HepG2 (cell line): ENCODE data around the gene GTF2H4. TPM values are rescaled to one million over a fixed set of nuclear protein-coding genes. Genes with fewer than 3 reads are reported as not detected.

Source experiments
- ATAC-seq: fragments of 200-7000 bp; cut with Tn5 transposase; 3 replicates; pipeline ENCODE4 v1.9.1; 2020; ENCODE audit warnings: mild to moderate bottlenecking, moderate library complexity
- BruUV-seq: library from RNA; stranded (reverse); fragments of 400-500 nt; replicated peaks from 2 replicates; lab custom pipeline; 2021; lab: Mats Ljungman, UMichigan
- CTCF ChIA-PET: fragments of 300-600 bp; formaldehyde crosslinking; extraction: SDS; loops from one replicate; lab custom pipeline; 2021; ENCODE audit warnings: low total read pairs, inconsistent platforms, low intra/inter-chr PET ratio; lab: Yijun Ruan, JAX
- POLR2A ChIA-PET: fragments of 350-600 bp; sonication (Branson Sonifier 250); formaldehyde crosslinking; loops from one replicate; lab custom pipeline; 2020; ENCODE audit warnings: antibody characterized with exemption, inconsistent platforms; lab: Yijun Ruan, JAX
- DNase-seq: peaks from one replicate; pipeline ENCODE4 v3.0.0-alpha.2; 2015; ENCODE audit warnings: low spot score
- FAIRE-seq: peaks from 3 replicates; lab custom pipeline; 2011; peaks lifted over from hg19 to GRCh38; lab: Jason Lieb, UNC
- H2AFZ ChIP-seq: one replicate; pipeline ENCODE4 v1.6.1; 2011; ENCODE audit warnings: low read length, inconsistent platforms
- H3K27ac ChIP-seq: fragments of 300-600 bp; 3 replicates; pipeline ENCODE4 v1.8.0; 2011; ENCODE audit warnings: mixed run types, mild to moderate bottlenecking, mixed read lengths, low read length, inconsistent platforms; ENCODE audit not compliant: insufficient read depth; ENCODE audit errors: extremely low read length
- H3K27me3 ChIP-seq, 2 experiments: fragments of 200-600 bp in 1 of 2; 2 replicates in 1 of 2; 3 replicates in 1 of 2; pipeline versions ENCODE4 v1.6.0 to v1.8.0; 2011; ENCODE audit warnings: low read length in 2 of 2, mild to moderate bottlenecking in 2 of 2, moderate library complexity in 2 of 2, inconsistent platforms in 1 of 2; ENCODE audit not compliant: insufficient read depth in 2 of 2, control insufficient read depth in 1 of 2
- H3K36me3 ChIP-seq, 2 experiments: fragments of 200-600 bp in 1 of 2; replicated peaks in 1 of 2; 2 replicates in 1 of 2; 3 replicates in 1 of 2; pipeline versions ENCODE4 v1.5.1 to v1.8.0; 2011; ENCODE audit warnings: low read length in 2 of 2, inconsistent platforms in 1 of 2; ENCODE audit not compliant: insufficient read depth in 2 of 2, control insufficient read depth in 1 of 2
- H3K4me1 ChIP-seq: 2 replicates; pipeline ENCODE4 v1.5.1; 2012; ENCODE audit warnings: low read length, inconsistent platforms; ENCODE audit not compliant: insufficient read depth
- H3K4me2 ChIP-seq: 2 replicates; pipeline ENCODE4 v1.6.0; 2011; ENCODE audit warnings: low read depth, low read length, inconsistent platforms
- H3K4me3 ChIP-seq, 3 experiments: fragments of 200-600 bp in 1 of 3; sonication (generic), shearing (Covaris generic) in 1 of 3; replicated peaks in 1 of 3; 2 replicates each; pipeline ENCODE4 v1.5.1; 2011 to 2016; ENCODE audit warnings: low read length in 3 of 3, inconsistent platforms in 2 of 3, low read depth in 2 of 3, mild to moderate bottlenecking in 2 of 3, control low read depth in 1 of 3, mixed read lengths in 1 of 3; ENCODE audit not compliant: insufficient read depth in 1 of 3
- H3K79me2 ChIP-seq: one replicate; pipeline ENCODE4 v1.6.1; 2011; ENCODE audit warnings: low read length, inconsistent platforms; ENCODE audit not compliant: insufficient read depth
- H3K9ac ChIP-seq: 2 replicates; pipeline ENCODE4 v1.6.0; 2011; ENCODE audit warnings: mild to moderate bottlenecking, low read depth, low read length, inconsistent platforms; ENCODE audit not compliant: insufficient read depth
- H3K9me3 ChIP-seq: 2 replicates; pipeline ENCODE4 v1.5.1; 2012; ENCODE audit warnings: mild to moderate bottlenecking, low read length
- H4K20me1 ChIP-seq: 2 replicates; pipeline ENCODE4 v1.6.0; 2011; ENCODE audit warnings: inconsistent platforms, mild to moderate bottlenecking, low read length, moderate library complexity; ENCODE audit not compliant: insufficient read depth
- CEBPZ ChIP-seq: IDR thresholded peaks from 2 replicates; pipeline ENCODE4 v1.6.1; 2012; ENCODE audit warnings: low read length, improper control_type of control experiment
- FOXC1 ChIP-seq: sonication (generic); formaldehyde crosslinking; IDR thresholded peaks from 2 replicates; pipeline ENCODE4 v1.8.0; 2022; ENCODE audit warnings: mild to moderate bottlenecking, missing genetic modification reagents, borderline replicate concordance
- KDM6A ChIP-seq: IDR thresholded peaks from 2 replicates; pipeline ENCODE4 v1.6.1; 2016; ENCODE audit warnings: low read depth
- NAIF1 ChIP-seq: sonication (generic); formaldehyde crosslinking; IDR thresholded peaks from 2 replicates; pipeline ENCODE4 v1.5.0; 2020; ENCODE audit warnings: mild to moderate bottlenecking, missing genetic modification reagents, borderline replicate concordance
- PCBP1 ChIP-seq: fragments of 200-400 bp; formaldehyde crosslinking; IDR thresholded peaks from 2 replicates; pipeline ENCODE4 v1.6.1; 2017; ENCODE audit warnings: mild to moderate bottlenecking, low read depth, low read length, borderline replicate concordance
- POLR2G ChIP-seq: fragments of 200-400 bp; formaldehyde crosslinking; IDR thresholded peaks from 2 replicates; pipeline ENCODE4 v1.6.1; 2018; ENCODE audit warnings: mild to moderate bottlenecking, low read depth, low read length, moderate library complexity
- RNF2 ChIP-seq: fragments of 450-650 bp; conservative IDR thresholded peaks from 2 replicates; pipeline ENCODE4 v1.6.1; 2016; ENCODE audit warnings: low read depth
- RNF219 ChIP-seq: sonication (generic); formaldehyde crosslinking; IDR thresholded peaks from 2 replicates; pipeline ENCODE4 v1.5.0; 2020; ENCODE audit warnings: mild to moderate bottlenecking, missing genetic modification reagents
- SETDB1 ChIP-seq: sonication (generic); formaldehyde crosslinking; IDR thresholded peaks from 2 replicates; pipeline ENCODE4 v1.5.1; 2020; ENCODE audit warnings: missing genetic modification reagents, mild to moderate bottlenecking, borderline replicate concordance
- SMAD3 ChIP-seq: sonication (generic); formaldehyde crosslinking; IDR thresholded peaks from 2 replicates; pipeline ENCODE4 v1.4.0; 2020; ENCODE audit warnings: missing genetic modification reagents
- SRF ChIP-seq: IDR thresholded peaks from 2 replicates; pipeline ENCODE4 v1.6.1; 2011; ENCODE audit warnings: mild to moderate bottlenecking, low read depth, low read length, moderate library complexity
- TRIM24 ChIP-seq: sonication (generic); formaldehyde crosslinking; IDR thresholded peaks from 2 replicates; pipeline ENCODE4 v1.8.0; 2022; ENCODE audit warnings: mild to moderate bottlenecking, missing genetic modification reagents
- ZNF225 ChIP-seq: sonication (generic); formaldehyde crosslinking; IDR thresholded peaks from 2 replicates; pipeline ENCODE4 v1.4.0; 2020; ENCODE audit warnings: mild to moderate bottlenecking, missing genetic modification reagents
- ZNF329 ChIP-seq: sonication (generic); formaldehyde crosslinking; IDR thresholded peaks from 2 replicates; pipeline ENCODE4 v1.9.0; 2021; ENCODE audit warnings: low read depth, mild to moderate bottlenecking, missing genetic modification reagents
- ZNF543 ChIP-seq: sonication (generic); formaldehyde crosslinking; IDR thresholded peaks from 2 replicates; pipeline ENCODE4 v1.4.0; 2020; ENCODE audit warnings: mild to moderate bottlenecking, missing genetic modification reagents
- ZNF567 ChIP-seq: sonication (generic); formaldehyde crosslinking; IDR thresholded peaks from 2 replicates; pipeline ENCODE4 v1.8.1; 2023; ENCODE audit warnings: mild to moderate bottlenecking, missing genetic modification reagents, borderline replicate concordance
- ZNF7 ChIP-seq: IDR thresholded peaks from 2 replicates; pipeline ENCODE4 v1.6.1; 2016; ENCODE audit warnings: missing biosample characterization, missing genetic modification reagents
- ZNF792 ChIP-seq: IDR thresholded peaks from 2 replicates; pipeline ENCODE4 v1.6.1; 2016
- ZNF841 ChIP-seq: sonication (generic); formaldehyde crosslinking; IDR thresholded peaks from 2 replicates; pipeline ENCODE4 v1.8.1; 2023; ENCODE audit warnings: missing genetic modification reagents, borderline replicate concordance
- WGBS: methylation state at CpG from one replicate; pipeline ENCODE4 v1.1.6; 2017; ENCODE audit warnings: low lambda C conversion rate; 5-methylcytosine and 5-hydroxymethylcytosine counted together
- in situ Hi-C: cut with HindIII; loops from 2 replicates; pipeline ENCODE4 v1.10.0; 2017; ENCODE audit warnings: low pct_unique_long_range_greater_than_20kb; ENCODE audit not compliant: extremely low pct_ligation_motif_present
- intact Hi-C: fragments of 100-400 bp; cut with micrococcal nuclease; formaldehyde crosslinking; loops from one replicate; pipeline ENCODE4 v1.10.0; 2022; ENCODE audit not compliant: unreplicated experiment
- polyA plus RNA-seq, 8 experiments: library from polyadenylated mRNA; depleted of rRNA in 3 of 8; stranded (reverse) in 7 of 8; unstranded in 1 of 8; fragments of >200 nt; fragmentation: Illumina TruSeq in 4 of 8; extraction: Trizol in 4 of 8; gene quantifications; 2 replicates each; pipeline versions ENCODE4 v1.2.1 to v1.2.3, GENCODE V29; 2011 to 2016; ENCODE audit warnings: low read depth in 4 of 8, missing spikeins in 1 of 8, mixed read lengths in 1 of 8; ENCODE audit not compliant: insufficient read depth in 1 of 8
- total RNA-seq, 5 experiments: library from RNA; depleted of rRNA; stranded (reverse); fragments of >200 nt; fragmentation: Illumina TruSeq; extraction: Trizol; gene quantifications; 2 replicates each; pipeline ENCODE4 v1.2.3, GENCODE V29; 2016; ENCODE audit warnings: low read depth in 1 of 5
- TF ChIP-seq, protein P1 (sequence below): sonication (generic); formaldehyde crosslinking; IDR thresholded peaks from 2 replicates; pipeline ENCODE4 v1.4.0; 2020; ENCODE audit warnings: mild to moderate bottlenecking, low read depth, missing genetic modification reagents

GTF2H4 gene
- total and polyA plus RNA-seq, 2 of the 13 experiments (the other 11 are each of a cell fraction or from before 2014, with no cell fraction given) = 15.9 to 49.3 TPM

DNA sequence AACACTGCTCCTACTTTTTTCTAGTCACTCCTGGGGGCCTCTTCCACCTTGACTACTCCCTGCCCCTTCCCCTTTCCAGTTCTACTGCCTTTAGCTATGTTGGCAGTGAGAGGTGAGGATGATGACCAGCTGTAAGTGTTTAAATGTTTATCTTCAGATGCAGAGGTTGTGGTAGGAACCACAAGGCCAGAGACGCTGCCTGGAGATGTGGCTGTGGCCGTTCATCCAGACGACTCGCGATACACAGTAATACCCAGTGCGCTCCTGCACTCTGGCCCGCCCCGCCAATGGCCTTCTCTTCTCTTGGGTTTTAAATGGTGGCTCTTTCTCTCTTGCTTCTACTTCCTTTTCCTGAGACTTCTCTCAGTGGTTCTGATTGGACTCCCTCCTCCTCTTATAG lies 10.7 kb downstream of the GTF2H4 start:
- BruUV-seq = no TSS peak
- 95% methylated on average over 8 of the region's 8 CpGs for WGBS
- CTCF ChIA-PET = no interaction called here
- in situ Hi-C loops = loop anchor here (5.0 kb wide), 2 partner anchors 129 to 159 kb away; no protein-coding TSS in a partner anchor
- Histone ChIP-seq H3K4me1 (peaks cover 21% of the 10 kb centered on the region), H3K27me3 (no peaks in the 10 kb centered on the region), H3K9me3 (no peaks in the 10 kb centered on the region), H3K9ac (no peak overlapping the region), H3K36me3 (peaks cover 36 to 67% of the 10 kb centered on the region in 2 experiments), H3K27ac (no peak overlapping the region), H3K4me2 (no peak overlapping the region), H2AFZ (no peak overlapping the region), H3K79me2 (peaks cover 11% of the 10 kb centered on the region), H4K20me1 (no peaks in the 10 kb centered on the region), H3K4me3 (no peak overlapping the region)
- intact Hi-C loops = no loop called here
- FAIRE-seq (no peak), ATAC-seq (no peak), DNase-seq (no peak)
- POLR2A ChIA-PET = interaction anchor here (0.9 kb wide), 1 partner anchor 36 kb away, joined by 3 read pairs; no protein-coding TSS in a partner anchor
- TF ChIP-seq ZNF543 (CRISPR knock-in tag) (no peak), ZNF792 (CRISPR knock-in tag) (no peak), KDM6A (no peak), ZNF567 (CRISPR knock-in tag) (no peak), SRF (no peak), ZNF329 (no peak), RNF219 (CRISPR knock-in tag) (no peak), ZNF225 (no peak), SETDB1 (CRISPR knock-in tag) (no peak), ZNF7 (CRISPR knock-in tag) (no peak), FOXC1 (CRISPR knock-in tag) (no peak), ZNF841 (CRISPR knock-in tag) (no peak), TRIM24 (CRISPR knock-in tag) (no peak), RNF2 (no peak), NAIF1 (CRISPR knock-in tag) (no peak), PCBP1 (no peak), POLR2G (no peak), SMAD3 (CRISPR knock-in tag) (no peak), CEBPZ (no peak)
- TF ChIP-seq, protein P1, sequence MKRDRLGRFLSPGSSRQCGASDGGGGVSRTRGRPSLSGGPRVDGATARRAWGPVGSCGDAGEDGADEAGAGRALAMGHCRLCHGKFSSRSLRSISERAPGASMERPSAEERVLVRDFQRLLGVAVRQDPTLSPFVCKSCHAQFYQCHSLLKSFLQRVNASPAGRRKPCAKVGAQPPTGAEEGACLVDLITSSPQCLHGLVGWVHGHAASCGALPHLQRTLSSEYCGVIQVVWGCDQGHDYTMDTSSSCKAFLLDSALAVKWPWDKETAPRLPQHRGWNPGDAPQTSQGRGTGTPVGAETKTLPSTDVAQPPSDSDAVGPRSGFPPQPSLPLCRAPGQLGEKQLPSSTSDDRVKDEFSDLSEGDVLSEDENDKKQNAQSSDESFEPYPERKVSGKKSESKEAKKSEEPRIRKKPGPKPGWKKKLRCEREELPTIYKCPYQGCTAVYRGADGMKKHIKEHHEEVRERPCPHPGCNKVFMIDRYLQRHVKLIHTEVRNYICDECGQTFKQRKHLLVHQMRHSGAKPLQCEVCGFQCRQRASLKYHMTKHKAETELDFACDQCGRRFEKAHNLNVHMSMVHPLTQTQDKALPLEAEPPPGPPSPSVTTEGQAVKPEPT (CRISPR knock-in tag) = no peak
